ENCODE measurements around the gene ZNF366. TPM values are rescaled to one million over a fixed set of nuclear protein-coding genes. Genes with fewer than 3 reads are reported as not detected.

The ZNF366 gene
- total RNA-seq, 1 donor from 2014 or later = 0.46 TPM

DNA sequence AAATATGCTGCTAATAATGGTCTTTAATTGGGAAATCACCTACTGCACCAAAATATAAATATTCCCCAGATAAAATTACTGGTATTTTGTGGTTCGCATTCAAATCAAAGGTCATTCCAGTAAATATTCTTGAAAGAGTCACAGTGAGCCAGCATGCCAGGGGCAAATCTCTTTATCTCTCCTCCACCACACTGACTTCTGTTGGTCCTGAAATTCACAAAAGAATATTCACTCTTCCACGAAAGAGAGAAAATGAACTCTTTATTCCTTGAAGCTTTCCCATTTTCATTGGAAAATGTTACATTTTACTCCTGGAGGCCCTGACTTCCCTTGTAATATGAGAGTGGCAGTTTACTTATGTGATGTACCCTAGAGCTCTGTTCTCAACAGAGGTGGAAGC, 39.7 kb downstream of the ZNF366 start:
- DNase-seq (ENCODE audit: low read depth, low spot score) = no peak

DNA sequence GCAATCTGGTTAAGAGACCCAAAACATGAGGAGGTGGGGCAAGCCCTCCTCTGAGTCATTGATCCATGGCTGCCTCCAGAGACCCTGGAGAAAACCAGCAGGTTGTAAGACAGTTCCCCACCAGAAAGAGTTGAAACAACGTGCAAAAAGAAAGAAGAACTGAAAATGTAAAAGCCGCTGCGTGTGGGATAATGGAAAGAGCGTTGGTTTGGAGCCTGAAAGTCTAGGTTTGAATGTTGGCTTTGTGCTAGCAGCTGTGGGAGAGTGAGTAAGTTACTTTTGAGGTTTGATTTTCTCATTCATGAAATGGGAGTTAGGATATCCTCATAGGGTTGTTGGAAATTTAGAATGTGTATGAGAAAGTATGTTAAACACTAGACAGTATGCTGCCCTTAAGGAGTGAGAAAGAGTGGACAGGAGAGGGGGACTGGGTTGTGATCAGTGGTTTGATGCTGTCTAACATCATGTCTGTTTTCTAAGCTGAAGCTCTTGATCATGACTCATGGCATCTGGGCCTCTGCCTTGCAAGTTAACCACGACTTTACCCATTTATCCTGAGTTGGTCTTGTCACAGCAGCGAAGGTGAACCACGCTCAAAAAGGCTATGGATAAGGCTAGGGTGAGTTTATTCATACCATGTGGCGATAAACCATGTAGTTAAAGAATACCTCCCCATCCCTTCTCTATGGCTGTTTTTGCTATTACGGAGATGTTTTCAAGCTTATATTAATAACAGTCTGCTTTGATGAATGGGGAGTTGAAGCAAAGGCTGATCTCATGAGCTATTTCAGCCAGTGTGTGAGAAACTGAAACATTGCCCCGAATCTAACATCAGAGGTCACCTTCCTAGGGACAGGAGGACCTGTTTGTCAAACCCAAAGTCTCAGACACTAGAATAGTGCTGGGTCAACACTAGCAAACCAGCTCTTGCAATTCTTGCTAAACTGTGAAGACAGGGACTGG, 41.3 kb downstream of the ZNF366 start:
- no peak for DNase-seq (ENCODE audit: low read depth, low spot score)

DNA sequence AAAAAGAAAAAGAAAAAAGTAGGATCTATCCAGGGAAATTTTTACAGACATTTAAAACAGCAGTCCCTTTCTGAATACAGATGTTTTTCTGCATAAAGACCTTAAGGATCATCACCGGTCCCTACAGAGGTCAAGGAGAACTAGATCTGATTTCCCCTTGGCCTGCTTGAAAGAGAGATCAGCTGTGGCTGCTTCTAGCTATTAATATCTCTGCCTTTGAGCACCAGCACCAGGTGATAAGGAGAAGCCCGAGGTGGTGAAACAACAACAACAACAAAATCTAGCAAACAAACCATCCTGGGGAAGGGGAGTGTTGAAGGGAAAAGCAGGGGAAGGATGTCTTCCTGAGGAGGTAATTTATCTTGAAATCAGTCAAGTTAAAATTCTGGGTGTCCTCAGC, 42.1 kb downstream of the ZNF366 start:
- no peak for DNase-seq (ENCODE audit: low read depth, low spot score)

DNA sequence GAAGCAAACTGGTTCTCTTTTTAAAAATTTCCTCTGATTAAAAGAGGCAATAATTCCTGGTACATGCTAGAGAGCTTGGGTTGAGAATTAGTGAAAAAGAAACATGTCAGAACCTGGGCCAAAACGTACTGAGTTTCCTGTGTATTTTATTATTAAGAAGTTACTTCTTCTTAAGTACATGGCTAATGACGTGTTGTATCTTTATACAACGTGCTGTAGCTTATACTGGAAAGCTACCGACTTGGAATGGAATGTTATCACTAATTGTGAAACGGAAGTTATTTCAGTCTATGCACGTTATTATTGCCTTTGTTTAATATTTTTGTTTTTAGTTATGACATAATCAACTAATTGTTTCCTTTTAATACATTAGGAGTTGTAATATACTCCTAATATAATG, 43.1 kb downstream of the ZNF366 start:
- DNase-seq (ENCODE audit: low read depth, low spot score) = peak; percentile 65

DNA sequence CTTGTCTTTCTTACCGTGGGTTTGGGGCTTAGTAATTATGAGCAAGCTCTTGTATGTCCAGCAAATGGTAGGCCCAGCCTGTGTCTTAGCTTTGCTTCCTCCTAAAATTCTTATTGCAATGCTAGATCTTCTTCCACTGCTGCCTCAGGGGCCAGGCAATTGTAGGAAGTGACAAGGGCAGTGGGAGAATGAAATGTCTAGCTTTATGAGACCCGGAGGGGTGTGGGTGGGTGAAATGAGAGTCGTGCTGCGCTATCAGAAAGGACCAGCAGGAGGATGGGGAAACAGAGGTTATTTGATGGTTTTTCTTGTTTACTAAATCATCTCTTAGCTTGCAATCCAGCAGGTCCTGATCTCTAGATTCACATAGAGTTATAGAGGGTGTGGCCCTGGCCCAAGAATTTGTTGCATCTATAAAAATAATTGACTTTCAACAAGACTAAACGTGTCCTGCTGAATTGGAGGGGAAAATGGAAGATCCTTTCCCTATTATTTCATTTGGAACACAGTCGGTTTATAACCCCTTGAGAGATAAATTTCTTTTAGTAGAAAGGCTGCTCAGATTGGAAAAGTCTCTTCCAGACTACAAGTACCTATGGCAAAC, 43.7 kb downstream of the ZNF366 start:
- DNase-seq (ENCODE audit: low read depth, low spot score) = no peak

DNA sequence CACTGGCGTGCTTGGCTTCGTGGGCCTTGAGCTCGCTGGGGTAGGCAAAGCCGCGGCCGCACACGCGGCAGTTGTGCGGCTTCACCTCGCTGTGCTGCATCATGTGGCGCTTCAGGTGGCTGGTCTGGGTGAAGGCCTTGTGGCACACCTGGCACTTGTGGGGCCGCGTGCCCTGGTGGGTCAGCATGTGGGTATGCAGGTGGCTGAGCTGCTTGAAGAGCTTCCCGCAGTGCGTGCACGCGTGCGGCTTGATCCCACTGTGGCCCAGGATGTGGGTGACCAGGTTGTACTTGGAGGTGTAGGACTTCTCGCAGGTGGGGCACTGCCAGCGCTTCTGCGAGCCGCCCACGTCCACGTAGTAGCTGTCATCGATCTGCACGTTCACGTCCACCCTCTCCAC, 46.8 kb downstream of the ZNF366 start:
- DNase-seq (ENCODE audit: low read depth, low spot score) = no peak

DNA sequence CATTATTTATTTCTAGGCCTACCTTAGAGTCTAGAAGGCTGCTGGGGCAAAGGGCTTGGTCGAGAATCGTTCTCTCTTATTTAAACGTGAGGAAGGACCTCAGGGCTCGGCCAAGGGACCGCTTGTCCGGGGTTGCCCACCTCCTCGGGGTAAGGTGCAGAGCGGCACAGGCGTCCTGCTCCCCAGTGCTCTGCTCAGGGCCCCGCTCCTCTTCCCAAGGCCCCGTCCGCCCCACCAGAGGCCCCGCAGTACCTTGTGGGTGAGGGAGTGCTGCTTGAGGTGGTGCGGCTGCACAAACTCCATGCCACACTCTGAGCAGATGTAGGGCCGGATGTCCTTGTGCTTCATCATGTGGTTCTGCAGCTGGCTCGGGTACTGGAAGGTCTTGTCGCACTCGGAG, 47.3 kb downstream of the ZNF366 start:
- DNase-seq (ENCODE audit: low read depth, low spot score) = no peak

DNA sequence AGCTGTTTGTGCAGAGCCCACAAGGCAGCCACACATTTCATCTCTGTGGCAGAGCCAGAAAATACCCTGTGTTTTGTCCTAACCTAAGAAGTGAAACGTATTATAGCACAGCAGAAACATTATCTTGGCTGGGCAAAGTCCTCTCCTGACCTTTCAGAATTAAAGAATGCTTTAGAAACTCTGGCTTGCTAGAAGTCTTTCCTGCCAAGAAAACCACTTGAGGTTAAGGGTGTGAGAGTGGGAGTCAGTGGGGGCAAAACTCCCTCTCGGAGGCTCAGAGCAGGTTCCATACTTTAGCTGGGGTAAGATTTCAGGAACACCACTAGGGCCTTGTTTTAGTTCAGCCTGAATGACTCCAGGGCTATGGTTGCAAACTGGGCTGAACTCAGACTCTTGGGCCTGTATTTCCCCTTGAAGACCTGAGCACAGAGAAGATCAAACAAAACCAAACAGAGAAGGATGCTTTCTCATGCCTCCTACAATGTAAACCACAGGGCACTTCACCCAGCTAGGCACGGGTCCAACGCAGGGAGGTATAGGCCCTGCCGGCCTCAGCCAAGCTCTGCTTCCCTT, 48.0 kb downstream of the ZNF366 start:
- DNase-seq (ENCODE audit: low read depth, low spot score) = no peak

DNA sequence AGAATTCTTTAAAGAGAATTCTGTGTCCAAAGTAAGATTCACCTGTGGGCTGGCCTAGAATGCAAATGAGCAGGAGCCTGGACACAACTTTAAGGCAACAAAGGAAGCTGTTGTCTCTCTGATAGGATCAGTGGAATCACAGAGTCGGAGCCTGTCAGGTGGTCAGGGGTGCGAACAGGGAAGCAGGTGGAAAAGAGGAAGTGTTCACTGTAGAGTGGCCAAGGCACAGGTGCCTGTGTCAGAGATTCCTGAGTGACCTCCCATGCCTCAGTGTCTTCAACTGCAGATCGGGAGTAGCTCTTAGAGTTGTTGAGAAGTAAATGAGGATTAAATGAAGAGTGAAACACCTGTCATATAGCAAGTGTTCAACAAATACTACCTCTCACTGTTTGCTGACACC, 48.8 kb downstream of the ZNF366 start:
- no peak for DNase-seq (ENCODE audit: low read depth, low spot score)

DNA sequence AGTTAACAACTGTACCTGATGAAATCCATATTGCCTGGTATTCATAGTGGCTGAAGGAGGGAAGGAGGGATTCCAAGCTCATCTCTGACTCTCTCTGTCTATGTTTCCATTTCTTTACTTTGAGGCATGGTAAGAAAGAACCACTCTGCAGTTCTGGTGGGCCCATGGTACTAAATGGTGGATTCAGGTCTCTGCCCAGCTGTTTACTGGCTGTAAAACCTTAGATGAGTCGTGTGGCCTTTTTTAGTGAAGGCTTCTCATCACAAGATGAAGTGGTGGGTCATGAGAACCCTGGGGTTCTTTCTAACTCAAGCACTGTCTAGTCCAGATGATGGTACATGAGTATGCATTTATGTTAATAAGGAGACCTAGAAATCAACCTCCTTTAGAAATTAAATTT, 49.7 kb downstream of the ZNF366 start:
- DNase-seq (ENCODE audit: low read depth, low spot score) = no peak

DNA sequence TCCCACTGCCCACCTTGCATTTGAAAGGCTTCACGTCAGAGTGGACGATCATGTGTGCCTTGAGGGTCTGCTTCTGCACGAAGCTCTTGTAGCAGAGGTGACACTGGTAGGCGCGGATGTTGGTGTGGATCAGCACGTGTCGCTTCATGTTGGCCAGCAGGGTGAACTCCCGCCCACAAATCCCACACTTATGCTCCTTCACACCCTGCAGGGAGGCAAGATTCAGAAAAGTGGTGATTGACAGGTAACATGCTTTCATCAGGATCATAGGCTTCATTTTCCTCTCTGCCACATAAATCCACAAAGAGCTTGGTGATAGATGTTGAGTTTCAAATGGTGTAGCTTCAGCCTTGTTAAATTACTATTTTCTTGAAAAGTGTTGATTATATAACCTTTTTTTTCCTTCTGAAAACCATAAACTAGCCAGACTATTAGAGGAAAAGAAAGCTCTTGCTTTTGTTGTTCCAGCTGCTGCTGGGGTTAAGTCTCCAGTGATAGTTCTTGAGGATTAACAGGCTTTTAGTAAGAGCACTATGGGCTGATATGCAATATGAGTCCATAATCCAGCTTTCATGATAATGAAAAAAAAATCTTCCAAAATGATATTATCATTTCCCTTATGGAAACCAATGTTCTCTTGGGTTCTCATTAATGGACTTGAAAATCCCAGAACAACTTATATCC, 50.7 kb downstream of the ZNF366 start:
- no peak for DNase-seq (ENCODE audit: low read depth, low spot score)

DNA sequence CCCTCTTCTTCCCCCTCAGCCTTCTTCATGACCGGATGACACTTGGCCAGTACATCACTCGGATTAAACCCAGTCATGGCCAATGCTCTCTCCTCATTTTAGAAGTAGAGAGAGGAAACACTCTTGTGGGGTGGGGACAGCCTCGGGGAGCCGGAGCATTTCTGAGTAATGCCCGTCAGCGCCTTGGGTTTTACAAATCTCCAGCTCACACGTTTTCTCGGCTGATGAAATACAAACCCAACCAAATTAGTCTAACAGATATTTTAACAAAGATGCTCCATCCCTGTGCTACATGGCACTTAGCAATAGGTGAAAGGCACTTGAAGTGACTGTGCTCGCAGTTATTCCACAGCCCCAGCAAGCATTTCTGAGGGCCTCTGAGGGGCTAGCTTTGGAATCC, 51.7 kb downstream of the ZNF366 start:
- DNase-seq (ENCODE audit: low read depth, low spot score) = no peak

DNA sequence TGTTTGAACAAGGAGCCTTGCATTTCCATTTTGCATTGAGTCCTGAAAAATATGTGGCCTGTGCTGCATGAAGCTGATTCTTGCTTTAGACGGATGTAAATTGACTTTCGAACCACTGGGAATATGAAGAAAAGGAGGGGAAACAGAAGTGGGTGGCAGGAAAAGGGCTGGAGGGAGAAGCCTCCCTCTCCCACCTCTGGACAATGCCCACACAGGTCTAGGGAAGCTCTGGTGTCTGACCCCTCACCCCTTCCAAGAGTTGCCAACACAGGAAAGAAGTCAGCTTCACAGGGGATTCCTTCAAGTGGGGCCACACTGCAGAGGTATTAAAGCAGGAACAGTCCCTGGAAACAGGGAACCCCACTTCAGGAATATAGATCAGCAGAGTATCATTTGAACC, 52.2 kb downstream of the ZNF366 start:
- peak; percentile 85 for DNase-seq (ENCODE audit: low read depth, low spot score)

DNA sequence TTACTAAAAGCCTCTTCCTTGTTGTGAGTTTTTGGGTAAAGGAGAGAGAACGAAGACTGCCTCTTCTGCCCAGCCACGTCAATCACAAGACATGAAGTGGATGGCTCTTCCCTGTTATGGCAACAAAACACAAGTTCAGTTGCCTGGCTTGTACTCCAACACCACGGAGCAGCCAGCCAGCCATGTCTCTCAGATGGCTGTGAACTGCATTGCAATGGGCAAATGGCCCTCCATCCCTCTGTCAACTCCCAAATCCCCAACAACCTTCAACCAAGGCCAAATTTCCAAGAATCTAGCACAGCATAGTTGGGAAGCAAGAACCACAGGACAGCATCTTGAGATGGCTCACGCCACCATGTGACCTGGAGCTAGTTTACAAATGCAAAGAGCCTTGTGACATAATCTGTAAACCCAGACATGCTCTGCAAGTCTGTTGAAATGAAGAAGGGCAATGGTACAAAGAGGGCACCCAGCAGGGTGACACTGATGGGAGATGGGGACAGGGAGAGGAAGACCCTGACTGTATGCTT, 53.9 kb downstream of the ZNF366 start:
- DNase-seq (ENCODE audit: low read depth, low spot score) = no peak

DNA sequence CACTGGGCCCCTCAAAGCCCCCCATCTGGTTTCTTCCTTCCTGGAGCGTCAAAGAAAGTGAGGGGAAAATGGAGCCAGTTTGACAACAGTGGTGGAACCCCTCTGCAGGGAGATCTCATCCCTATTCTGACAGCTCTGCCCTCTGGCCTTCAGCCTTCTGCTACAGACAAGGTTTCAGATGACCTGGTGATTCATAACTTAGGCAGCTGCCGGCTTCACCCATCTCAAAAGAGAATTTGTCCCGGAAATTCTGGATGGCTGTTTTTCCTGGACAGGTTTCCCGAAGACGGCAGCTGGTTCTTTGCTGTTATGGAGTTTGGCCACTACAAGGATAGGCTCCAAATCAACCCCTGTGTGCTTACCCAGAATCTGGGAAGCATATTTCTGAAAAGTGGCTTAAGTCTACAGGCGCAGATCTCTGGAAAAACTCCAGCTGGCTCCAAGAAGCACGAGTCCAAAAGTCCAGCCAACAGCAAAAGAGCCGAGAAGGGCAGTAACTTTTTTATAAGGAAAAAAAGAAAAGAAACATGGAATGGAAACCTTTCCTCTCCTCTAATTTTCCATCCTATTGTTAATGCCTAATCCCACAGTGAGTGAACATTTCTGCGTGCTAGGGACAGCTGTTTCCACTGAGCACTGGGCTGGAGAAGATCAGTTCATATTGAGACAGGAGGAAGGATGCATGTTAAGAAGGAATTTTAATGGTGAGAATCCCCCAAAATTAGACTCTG, 54.5 kb downstream of the ZNF366 start:
- DNase-seq (ENCODE audit: low read depth, low spot score) = peak; percentile 97

DNA sequence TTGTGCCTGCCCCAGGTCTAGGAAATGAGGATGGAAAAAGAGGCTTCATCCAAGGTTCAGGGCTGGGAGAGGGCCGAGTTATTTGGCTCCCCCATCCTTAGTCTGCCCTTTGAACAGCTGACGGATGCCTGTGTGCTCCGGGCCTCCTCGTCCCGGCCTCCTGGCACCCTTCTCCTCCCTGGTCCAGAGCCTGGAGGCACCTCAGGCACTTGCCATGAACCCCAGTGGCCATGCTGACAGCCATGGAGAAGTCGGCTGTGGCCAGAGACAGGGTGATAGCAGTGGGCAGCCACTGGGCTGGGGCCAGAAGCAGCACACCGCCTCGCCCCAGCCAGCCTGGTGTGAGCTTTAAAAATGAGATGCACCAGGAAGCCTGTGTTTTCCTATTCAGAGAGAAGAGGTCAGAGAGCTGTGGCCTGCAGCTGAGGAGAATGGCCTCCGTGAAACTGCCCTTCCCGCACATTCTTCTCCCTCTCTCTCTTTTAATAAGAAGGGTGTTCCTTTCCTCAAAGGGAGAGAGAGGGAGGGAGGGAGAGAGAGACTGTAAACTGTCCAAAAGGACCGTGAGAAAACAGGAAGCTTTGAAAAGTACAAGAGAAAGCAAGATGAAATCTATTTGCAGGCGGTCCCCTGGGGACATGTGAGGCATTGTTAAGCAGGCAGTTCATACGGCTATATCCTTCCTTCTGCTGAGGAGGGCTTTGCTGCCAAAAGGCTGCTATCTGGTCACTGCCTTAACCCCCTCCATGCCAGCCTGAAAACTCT, 55.3 kb downstream of the ZNF366 start:
- peak; percentile 99 for DNase-seq (ENCODE audit: low read depth, low spot score)

DNA sequence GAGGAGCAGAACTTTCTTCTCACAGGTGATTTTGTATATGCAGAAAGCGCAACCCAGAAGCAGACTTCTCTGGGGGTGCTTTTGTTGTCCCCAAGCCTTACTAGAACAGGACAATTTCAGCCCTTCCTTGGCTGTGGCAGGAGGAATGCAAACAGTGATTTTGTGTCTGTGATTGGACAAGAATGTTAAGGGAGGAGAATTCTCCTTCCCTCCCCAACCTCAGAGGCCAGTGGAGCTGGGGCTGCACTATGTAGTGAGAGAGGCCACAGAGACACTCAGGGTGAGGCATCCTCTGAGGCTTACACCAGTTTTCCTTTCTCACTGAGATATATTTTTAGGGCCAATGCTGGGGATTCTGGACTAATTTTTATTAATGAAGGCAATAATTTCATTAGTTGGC, 58.8 kb downstream of the ZNF366 start:
- no peak for DNase-seq (ENCODE audit: low read depth, low spot score)

DNA sequence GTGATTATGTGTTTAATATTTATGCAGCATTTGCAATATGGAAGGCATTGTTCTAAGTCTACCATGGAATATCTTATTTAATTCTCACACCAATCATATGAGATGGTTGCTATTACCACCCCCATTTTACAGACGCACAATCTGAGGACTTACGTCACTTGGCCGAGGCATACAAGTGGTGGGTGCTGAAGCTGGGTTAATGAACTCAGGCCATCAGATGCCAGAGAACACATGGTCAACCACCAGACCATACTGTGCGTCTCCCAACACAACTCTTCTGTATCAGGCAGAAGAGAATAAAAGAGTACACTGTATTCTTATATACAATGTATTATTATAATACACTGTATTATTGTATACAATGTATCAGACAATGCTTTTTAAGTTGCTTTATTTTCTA, 59.5 kb downstream of the ZNF366 start:
- DNase-seq (ENCODE audit: low read depth, low spot score) = no peak

DNA sequence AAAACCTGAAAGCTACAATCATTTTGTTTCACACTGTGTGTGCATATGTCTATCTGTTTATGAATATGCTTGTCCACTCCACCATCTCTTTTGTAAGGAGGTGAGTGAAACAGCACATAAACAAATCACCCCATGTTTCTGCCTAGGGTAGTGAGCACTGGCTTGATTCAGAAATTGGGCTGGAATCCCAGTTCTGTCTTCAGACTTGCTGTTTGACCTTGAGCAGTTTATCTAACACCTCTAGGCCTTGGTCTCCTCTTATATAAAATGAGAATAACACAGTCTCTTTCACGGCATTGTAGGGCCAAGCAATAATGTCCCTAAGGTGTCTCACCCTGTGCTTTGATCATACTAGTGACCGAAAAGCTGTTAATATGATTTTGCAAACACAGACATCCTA, 61.2 kb downstream of the ZNF366 start:
- no peak for DNase-seq (ENCODE audit: low read depth, low spot score)

DNA sequence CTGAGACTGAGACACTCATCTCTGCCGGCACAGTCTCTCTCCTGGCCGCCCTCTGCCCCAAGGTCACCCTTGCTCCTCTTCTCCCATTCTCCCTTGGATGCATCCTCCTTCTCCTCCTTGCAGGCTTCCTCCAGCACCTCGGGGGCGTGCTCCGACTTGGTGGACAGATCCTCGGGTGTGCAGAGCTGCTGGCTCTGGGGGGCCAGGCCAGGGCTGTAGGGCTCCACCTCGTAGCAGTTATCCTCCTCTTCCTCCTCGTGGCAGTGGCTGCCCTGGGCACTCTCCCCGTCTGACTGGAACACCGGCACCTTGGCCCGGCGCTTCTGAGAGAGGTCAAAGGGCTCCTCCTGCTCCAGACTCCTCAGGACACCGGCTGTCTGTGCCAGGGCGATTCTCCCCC, 63.3 kb downstream of the ZNF366 start:
- DNase-seq (ENCODE audit: low read depth, low spot score) = no peak

All from pulmonary artery endothelial cell (primary cell).